ENCODE results near the gene ZMYM3. TPM values are rescaled to one million over a fixed set of nuclear protein-coding genes. Genes with fewer than 3 reads are reported as not detected.
A peak's percentile ranks its signal among the peaks of the same experiment; 100 is the strongest.

Gene ZMYM3
- total RNA-seq, 1 donor from 2014 or later: 1.6 TPM

- DNase-seq (ENCODE audit: low read depth): no peak
- TF ChIP-seq, protein P1, sequence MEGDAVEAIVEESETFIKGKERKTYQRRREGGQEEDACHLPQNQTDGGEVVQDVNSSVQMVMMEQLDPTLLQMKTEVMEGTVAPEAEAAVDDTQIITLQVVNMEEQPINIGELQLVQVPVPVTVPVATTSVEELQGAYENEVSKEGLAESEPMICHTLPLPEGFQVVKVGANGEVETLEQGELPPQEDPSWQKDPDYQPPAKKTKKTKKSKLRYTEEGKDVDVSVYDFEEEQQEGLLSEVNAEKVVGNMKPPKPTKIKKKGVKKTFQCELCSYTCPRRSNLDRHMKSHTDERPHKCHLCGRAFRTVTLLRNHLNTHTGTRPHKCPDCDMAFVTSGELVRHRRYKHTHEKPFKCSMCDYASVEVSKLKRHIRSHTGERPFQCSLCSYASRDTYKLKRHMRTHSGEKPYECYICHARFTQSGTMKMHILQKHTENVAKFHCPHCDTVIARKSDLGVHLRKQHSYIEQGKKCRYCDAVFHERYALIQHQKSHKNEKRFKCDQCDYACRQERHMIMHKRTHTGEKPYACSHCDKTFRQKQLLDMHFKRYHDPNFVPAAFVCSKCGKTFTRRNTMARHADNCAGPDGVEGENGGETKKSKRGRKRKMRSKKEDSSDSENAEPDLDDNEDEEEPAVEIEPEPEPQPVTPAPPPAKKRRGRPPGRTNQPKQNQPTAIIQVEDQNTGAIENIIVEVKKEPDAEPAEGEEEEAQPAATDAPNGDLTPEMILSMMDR (IDR thresholded peaks at IDR 0.05; ENCODE audit: insufficient read depth, low read length, severe bottlenecking): no peak
- no peak for FAIRE-seq
Observed at GRCh38 chrX:71296806-71297205, 42.9 kb upstream of the ZMYM3 start.

DNA sequence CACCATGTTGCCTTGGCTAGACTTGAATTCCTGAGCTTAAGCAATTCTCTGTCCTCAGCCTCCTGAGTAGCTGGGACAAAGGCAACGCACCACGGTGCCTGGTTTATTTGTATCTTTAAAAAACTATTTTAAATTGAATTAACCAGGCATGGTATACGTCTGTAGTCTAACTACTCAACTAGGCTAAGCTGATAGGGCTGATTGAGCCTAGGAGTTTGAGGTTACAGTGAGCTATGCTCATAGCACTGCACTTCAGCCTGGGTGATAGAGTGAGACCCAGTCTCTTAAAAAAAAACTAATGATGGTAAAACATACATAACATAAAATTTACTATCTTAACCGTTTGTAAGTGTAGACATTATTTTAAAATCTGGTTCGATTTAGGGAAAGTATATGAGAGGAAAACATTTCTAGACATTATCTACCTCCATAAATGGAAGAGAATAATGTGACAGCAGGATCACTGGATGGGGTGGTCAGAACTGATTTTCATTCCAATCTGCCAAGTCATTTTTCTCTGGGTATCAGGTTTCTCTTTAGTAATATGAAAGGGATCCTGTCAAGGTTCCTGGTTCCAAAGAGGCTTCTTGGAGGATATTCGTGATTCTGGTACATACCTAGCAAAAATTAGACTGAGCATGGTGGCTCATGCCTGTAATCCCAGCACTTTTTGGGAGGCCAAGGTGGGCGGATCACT is 38.9 kb upstream of the ZMYM3 start:
- TF ChIP-seq, protein P1 (IDR thresholded peaks at IDR 0.05; ENCODE audit: insufficient read depth, low read length, severe bottlenecking): no peak
- FAIRE-seq: no peak
- peak; percentile 25 for DNase-seq (ENCODE audit: low read depth)
- H3K27me3 ChIP-seq (ENCODE audit: control insufficient read depth, insufficient read depth, low read length): no peaks in the 10 kb centered on the region
- no peak overlapping the region for H3K4me3 ChIP-seq (ENCODE audit: low read depth, low read length)
- peaks cover 6% of the 10 kb centered on the region for H3K36me3 ChIP-seq (ENCODE audit: control insufficient read depth, insufficient read depth, low read length)

More at GRCh38 chrX:71296806-71297205, 42.9 kb upstream of the ZMYM3 start:
- H3K27me3 ChIP-seq (ENCODE audit: control insufficient read depth, insufficient read depth, low read length): no peaks in the 10 kb centered on the region
- no peak overlapping the region for H3K4me3 ChIP-seq (ENCODE audit: low read depth, low read length)
- H3K36me3 ChIP-seq (ENCODE audit: control insufficient read depth, insufficient read depth, low read length): peaks cover 7% of the 10 kb centered on the region

DNA sequence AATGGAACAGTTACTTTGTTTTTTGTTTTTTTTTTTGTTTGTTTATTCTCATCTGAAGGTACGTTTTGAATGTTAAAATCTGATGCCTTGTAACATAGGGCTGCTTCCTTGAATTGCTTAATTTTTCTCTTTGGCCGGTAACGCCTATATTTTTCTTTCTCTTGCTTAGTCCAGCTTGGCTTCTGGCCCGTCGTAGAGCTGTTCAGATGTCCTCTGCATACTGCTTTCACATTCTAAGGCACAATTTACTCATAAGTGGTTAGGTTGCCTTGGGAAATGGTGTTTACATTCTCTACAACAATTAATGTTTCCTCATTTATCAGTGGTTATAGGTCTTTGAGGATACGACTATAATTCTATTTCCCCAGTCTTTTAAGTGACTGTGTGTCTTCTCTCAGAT is 37.4 kb upstream of the ZMYM3 start:
- no peak for FAIRE-seq
- H3K4me3 ChIP-seq (ENCODE audit: low read depth, low read length): no peak overlapping the region
- TF ChIP-seq, protein P1 (IDR thresholded peaks at IDR 0.05; ENCODE audit: insufficient read depth, low read length, severe bottlenecking): no peak
- H3K27me3 ChIP-seq (ENCODE audit: control insufficient read depth, insufficient read depth, low read length): no peaks in the 10 kb centered on the region
- H3K36me3 ChIP-seq (ENCODE audit: control insufficient read depth, insufficient read depth, low read length): peaks cover 2% of the 10 kb centered on the region
- DNase-seq (ENCODE audit: low read depth): no peak

- Histone ChIP-seq H3K36me3 (ENCODE audit: control insufficient read depth, insufficient read depth, low read length) (peaks cover 2% of the 10 kb centered on the region), H3K4me3 (ENCODE audit: low read depth, low read length) (no peak overlapping the region), H3K27me3 (ENCODE audit: control insufficient read depth, insufficient read depth, low read length) (no peaks in the 10 kb centered on the region)
- no peak for DNase-seq (ENCODE audit: low read depth)
- TF ChIP-seq, protein P1 (IDR thresholded peaks at IDR 0.05; ENCODE audit: insufficient read depth, low read length, severe bottlenecking): no peak
- no peak for FAIRE-seq
Observed at GRCh38 chrX:71285929-71286328, 32.0 kb upstream of the ZMYM3 start.

- peak; percentile 92 for DNase-seq (ENCODE audit: low read depth)
- no peaks in the 10 kb centered on the region for H3K36me3 ChIP-seq (ENCODE audit: control insufficient read depth, insufficient read depth, low read length)
- FAIRE-seq: peak; percentile 98
- H3K4me3 ChIP-seq (ENCODE audit: low read depth, low read length): peak within 1 kb of the TSS; percentile 54
- no peaks in the 10 kb centered on the region for H3K27me3 ChIP-seq (ENCODE audit: control insufficient read depth, insufficient read depth, low read length)
- TF ChIP-seq, protein P1 (IDR thresholded peaks at IDR 0.05; ENCODE audit: insufficient read depth, low read length, severe bottlenecking): peak; percentile 30
Observed at GRCh38 chrX:71283403-71284143, 29.6 kb upstream of the ZMYM3 start, which contains the start of gene NONO. NONO (plus strand) TSS chrX:71283635; CDS start chrX:71290638, 7,003 bp downstream.
